Eye (tissue), 1 donor: Measurements from ENCODE around the gene COL23A1.

Source experiments
- DNase-seq: peaks from one replicate; pipeline ENCODE4 v3.0.0-alpha.2; 2015

COL23A1 gene

DNA sequence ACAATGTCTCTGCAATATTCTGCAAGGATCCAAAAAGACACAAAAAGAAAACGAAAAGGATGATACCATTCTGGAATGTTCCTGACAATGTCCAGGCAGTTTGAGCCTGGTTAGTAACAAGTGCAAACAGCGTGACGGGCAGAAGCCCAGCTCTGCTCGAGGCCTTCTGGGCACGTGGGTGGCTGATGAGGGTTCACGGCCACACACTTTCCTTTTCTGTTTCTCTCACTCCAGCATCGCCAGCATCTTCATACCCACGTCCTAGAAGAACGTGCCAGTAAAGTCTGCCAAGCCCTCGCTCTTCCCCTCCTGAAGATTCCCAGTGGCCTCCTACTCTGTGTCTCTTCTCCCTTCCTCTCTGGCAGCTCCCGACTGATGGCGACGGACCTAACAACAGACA, 36.7 kb downstream of the COL23A1 start:
- no peak for DNase-seq

DNA sequence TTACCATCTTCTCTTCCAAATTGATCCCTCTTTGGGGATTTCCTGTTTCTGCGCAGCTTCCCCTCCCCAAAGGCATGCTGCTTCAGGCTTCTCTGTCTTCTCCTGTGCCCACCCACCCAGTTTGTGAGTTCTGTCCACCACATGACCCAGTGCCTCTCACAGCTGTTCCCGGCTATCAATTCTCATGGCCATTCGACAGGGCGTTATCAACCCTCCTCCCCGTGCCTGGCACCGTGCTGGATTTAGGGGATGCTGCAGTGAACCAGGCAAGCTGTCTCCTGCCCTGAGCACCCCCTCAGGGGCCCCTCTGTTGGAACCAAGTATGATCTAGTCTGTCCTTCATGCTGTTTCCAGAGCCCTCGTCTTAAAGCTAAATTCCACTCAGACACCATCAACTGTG, 38.7 kb downstream of the COL23A1 start:
- DNase-seq: no peak

DNA sequence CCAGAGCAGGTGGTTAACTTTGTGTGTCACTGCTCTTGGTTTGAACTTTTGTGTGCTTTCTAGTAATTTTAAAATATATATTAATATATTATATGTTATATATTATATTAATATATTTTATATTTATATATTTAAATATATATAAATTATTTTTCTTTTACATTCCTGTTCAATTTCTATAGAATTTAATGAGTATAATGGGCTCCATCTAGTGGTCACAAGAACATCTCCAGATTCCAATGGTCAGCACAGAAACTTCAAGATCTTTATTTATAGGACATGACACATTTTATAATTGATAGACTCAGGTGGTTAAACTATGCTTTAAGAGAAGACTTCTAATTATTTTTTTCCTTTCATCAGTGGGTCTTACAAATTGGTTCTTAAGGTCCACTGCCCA, 39.1 kb downstream of the COL23A1 start:
- peak; percentile 41 for DNase-seq

DNA sequence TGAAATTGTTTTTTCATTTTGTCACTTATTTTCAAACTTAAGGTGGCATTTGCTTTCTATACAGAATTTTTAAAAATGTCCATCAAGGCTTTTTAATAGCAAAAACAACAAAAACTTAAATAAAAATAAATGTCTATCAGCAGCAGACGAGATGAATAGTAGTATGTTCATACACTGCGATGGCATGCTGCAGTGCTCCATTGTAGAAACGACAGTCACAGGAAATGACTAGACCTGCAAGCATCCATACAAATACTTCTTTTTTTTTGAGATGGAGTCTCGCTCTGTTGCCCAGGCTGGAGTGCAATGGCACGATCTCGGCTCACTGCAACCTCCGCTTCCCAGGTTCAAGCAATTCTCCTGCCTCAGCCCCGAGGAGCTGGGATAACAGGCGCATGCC, 41.4 kb downstream of the COL23A1 start:
- DNase-seq: no peak

- no peak for DNase-seq
These were observed 42.3 kb downstream of the COL23A1 start for GRCh38 chr5:178547753-178548415.

DNA sequence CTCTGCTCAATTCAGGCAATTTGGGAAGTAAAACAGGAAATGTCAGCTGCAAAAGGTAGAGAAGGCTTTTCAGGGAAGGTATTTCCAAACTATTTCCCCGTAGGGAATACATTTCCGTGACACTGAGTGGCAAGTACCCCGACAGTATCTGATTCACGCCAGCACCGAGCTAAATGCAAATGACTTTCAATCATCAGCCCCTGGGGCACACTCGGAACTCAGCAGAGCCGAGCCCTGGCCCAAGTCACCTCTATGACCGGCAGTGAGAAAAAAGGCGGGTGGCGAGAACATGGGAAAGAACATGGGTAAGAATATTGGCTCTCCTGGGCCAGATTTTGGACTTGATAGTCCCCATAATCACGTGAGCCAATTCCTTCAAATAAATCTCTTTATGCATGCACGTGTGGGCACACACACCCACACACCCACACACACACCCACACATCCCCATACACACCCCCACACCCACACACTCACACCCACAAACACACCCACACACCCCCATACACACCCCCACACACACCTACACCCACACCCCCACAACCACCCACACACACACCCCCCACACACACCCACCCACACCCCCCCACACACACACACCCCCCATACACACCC, 43.0 kb downstream of the COL23A1 start:
- no peak for DNase-seq

DNA sequence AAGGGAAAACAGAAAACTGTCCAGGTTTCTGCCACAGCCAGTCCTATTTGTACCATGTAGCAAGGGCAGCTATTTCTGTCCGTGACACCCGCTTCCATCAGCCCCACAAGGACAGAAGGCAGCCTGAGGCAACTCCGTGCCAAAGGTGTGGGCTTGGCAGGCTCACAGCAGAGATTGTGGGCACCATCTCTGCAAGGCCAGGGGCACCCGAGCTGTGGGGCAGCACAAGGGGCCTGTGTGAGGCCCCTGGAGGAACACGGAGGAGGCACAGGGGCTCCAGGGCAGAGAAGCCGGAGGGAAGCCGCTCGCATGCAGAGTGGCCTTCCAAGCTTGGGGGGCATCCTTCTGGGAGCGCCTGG, 43.5 kb downstream of the COL23A1 start:
- DNase-seq: no peak

DNA sequence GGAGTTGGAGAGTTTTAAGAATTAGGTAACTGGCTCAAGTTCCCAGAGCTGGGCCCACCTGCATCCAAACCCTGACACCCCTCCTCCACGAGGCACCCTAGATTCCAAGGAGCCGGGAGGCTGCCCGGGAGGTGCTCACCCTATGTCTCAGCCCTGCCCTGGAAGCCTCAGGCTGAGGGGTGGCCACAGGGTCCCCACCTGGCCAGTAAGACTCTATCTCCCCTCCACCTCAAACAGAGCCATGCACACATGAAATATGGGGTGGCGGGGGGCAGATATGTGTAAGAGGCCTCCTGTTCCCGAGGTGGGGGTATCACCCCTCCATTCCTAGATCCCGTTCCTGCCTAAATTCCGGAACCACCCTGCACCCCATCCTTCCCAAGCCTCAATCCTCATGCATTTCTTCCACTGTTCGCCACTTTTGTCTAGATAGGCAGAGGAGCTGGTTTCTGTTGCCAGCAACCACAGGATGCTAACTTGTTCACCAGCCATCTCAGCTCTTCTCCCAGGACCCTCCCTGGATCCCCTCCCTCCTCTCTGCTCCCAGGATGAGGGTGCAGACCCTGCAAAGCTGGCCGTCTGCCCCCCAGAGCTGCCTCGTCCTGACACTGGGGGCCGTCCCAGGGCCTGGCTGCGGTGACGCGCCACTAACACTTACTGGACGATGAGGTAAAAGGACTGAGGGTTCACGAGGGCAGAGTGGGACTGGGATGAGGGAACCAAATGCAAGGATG, 44.1 kb downstream of the COL23A1 start:
- no peak for DNase-seq

DNA sequence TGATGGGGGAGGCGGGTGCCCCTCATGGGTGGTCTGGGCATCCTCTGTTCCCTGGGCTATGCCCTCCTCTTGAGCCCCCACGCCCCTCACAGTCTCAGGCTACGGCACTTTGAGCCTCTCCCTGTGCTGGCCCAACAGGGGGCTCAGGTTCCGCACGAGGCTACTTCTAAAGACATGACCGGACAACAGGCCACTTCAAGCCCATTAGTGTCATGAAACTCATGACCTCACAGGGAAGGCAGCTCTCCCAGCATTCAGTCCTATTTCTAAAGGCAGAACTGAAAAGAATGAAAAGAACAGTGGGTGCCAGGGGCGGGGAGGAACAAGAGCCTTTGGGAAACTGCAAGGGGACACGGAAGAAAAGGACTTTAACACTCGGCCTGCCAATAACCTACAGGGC, 45.0 kb downstream of the COL23A1 start:
- peak; percentile 36 for DNase-seq

GRCh38 chr5:178544166-178544834, 45.9 kb downstream of the COL23A1 start:
- no peak for DNase-seq

DNA sequence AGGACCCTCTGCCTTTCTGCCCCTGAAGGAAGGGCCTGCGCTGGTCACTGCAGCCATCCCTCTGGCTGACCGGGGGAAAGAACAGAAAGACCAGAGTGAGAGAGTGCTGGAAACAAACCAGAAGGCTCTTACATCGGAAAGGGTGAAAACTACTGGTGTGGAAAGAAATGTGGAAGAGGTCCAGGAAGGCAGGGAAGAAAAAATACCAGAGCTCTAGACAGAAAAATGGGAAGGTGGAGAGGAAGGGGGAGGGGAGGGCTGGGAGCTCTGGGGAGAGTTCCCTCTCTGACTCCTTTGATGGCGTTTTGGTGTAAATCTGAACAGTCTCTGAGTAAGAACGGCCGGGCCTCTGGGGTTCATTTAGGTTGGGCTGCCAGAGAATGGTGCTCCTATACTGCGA, 47.7 kb downstream of the COL23A1 start:
- DNase-seq: peak; percentile 69

DNA sequence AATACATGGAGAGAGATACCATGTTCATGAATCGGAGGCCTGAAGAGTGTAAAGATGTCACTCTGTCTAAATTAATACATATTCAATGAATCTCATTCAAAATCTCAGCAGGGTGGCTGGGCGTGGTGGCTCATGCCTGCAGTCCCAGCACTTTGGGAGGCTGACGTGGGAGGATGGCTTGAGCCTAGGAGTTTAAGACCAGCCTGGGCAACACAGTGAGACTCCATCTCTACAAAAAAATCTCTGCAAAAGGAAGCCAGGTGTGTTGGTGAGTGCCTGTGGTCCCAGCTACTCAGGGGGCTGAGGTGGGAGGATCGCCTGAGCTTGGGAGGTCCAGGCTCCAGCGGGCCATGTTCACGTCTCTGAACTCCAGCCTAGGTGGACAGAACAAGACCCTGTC, 49.7 kb downstream of the COL23A1 start:
- DNase-seq: no peak

DNA sequence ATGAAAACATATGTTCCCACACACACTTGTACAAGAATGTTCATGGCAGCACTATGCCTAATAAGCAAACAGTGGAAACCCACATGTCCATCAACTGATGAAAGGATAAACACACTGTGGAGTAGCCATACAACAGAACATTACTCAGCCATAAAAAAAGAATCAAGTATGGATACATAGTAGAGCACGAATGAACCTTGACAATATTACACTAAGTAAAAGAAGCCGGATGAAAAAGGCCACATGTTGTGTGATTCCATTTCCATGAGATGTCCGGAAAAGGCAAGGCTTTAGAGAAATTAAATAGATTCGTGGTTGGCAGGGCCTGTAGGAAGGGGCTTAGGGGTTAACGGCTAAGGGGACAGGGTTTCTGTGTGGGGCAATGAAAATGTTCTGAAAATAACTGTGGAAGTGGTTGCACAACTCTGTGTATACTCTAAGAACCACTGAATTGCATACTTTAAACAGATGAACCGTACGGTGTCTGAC, 51.4 kb downstream of the COL23A1 start:
- DNase-seq: no peak

DNA sequence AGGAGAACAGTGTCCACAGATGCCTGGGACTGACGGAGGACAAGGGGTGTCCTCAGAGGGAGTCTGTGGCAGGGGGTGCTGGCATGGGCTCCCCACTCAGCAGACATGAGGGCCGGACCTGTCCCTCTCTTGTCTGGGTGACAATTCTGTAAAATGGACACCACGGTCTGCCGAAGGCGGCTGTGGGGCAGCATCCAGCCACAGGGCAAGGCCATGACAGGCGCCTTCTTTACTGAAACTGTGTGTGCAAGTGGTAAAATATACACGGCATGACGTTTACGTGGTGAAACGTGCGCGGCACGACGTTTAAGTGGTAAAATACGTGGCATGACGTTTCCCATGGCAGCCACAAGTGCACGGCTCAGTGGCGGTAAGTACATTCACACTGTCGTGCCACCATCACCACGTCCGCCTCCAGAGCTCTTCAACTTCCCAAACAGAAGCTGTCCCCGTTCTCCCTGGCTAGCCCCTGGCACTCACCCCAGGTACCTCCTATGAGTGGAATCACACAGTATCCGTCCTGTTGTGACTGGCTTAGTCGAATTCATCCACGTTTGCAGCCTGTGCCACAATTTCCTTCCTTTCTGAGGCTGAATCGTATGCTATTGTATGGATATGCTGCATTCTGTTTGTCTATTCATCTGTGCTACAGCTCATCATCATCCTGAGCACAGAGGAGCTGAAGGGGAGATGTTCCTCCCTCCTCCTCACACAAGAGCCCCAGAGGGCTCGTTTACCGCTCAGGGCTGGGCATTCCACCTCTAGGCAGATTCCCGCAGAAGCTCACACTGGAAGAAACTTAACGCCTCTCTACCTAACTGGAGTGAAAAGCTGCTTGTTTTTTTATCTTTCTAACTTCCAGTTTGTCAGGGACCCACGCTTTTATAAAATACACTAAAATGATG, 52.5 kb downstream of the COL23A1 start:
- DNase-seq: peak; percentile 65

DNA sequence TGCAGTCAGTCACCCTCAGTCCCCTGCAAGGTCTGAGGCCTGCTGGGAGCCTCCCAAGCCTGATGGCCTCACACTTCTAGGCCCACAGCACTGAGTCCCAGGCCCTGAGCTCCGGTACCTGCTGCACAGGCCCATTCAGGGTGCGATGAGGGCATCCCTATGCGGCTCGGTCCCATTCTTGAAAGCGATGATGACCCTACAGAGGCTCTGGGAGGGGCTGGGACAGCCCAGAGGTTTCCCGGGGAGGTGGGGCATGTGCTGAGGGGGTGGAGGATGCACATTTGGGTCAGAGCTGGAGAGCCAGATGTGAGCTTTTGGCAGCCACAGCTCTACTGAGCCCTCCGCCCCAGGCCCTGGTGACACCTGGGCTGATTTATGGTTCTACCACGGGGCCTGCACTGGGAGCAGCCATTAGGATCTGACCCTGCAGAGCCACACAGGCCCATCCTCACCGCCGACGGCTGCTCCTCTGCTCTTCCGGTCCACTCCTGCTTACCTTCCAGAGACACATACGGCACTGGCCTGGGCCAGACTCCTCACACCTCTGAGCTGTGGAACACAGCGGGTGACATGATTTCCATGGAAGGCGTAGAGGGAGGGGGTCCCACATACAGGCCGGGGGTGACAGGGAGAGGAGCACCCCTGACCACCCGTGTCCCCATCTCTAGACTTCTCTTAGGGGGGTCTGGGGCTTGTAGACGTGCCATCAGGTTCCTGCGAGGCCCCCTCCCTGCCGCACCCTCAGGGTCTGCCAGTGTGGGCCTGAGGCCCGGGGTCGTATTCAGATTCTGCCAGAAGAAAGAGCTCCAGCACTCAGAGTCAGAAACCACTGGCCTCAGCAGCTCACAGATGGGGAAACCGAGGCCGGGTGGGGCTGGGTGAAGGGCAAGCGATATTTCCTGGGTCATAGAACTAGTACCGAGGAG, 53.4 kb downstream of the COL23A1 start:
- no peak for DNase-seq

- DNase-seq: no peak
These were observed 54.7 kb downstream of the COL23A1 start for GRCh38 chr5:178535299-178536175.

GRCh38 chr5:178533136-178533535, 57.1 kb downstream of the COL23A1 start:
- no peak for DNase-seq

DNA sequence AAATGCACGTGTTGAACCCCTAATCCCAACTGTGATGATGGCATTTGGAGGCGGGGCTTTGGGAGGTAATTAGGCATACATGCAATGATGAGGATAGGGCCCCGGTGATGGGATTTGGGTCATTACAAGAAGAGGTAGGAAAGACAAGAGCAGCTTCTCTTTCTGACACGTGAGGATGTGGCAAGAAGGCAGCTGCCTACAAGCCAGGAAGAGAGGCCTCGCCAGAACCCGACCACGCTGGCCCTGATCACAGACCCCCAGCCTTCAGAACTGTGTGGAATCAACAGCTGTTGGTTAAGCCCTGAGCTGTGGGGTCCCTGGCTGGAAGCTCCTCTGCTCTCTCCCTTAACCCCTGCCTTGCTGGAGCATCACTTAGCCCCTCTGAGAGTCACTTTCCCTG, 57.5 kb downstream of the COL23A1 start:
- peak; percentile 30 for DNase-seq

- DNase-seq: no peak
These were observed 58.0 kb downstream of the COL23A1 start for GRCh38 chr5:178532236-178532635.

DNA sequence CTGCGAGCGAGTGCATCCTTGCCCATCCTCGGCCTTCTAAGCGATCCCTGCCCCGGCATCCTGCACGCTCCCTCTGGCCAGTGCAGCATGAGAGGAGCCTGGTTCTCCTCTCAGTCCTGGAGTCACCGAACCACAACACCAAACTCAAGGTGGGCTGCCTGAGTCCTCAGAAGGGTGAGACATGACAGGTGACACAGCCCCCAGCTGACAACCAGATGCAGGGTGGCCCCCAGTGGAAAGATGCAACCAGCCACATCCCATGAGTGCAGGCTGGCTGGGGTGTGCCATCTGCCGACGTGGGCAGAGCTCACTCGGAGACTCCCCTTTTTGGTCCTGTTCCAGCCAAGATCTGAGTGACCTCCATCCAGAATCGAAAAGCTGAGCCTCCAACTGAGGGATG, 58.4 kb downstream of the COL23A1 start:
- no peak for DNase-seq
